Liver (tissue), 2 donors: ENCODE results near the gene IRAK4.

Experiments used
- GABPA ChIP-seq, 2 donors: IDR thresholded peaks in 1 of 2; conservative IDR thresholded peaks in 1 of 2; 2 replicates each; pipeline ENCODE4 v1.6.1; 2016; ENCODE audit warnings: antibody characterized with exemption in 2 of 2, mild to moderate bottlenecking in 1 of 2, moderate library complexity in 1 of 2
- RAD21 ChIP-seq, 2 donors: IDR thresholded peaks; 2 replicates each; pipeline ENCODE4 v1.6.1; 2016; ENCODE audit warnings: antibody characterized with exemption in 2 of 2, mild to moderate bottlenecking in 2 of 2
- donor health status: healthy.

DNA sequence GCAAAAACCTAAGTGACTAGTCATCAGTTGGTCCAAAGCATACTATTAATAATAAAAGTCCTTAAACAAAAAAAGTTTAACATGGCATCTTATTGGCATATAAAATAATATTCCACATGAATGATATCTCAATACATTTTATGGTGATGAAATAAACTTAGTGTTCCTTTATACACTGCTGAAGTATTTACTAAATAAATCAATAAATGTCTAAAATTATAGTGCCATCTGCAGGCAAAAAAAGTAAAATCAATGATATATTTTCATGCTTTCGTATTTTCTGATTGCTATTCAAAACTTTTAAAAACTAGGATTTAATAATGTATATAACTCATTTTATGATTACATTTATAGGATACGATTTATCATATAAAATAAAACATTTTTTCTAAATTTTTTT is 30.6 kb upstream of the IRAK4 start:
- TF ChIP-seq GABPA (IDR thresholded peaks at IDR 0.05 in 1 of 2, conservative IDR thresholded peaks at IDR 0.05 in 1 of 2): no peak
- peak; percentile 40 to 44 for TF ChIP-seq RAD21 (IDR thresholded peaks at IDR 0.05)
